GM18868 (cell line): ENCODE data around the gene ACOT11.

ENCODE experiments used
- ATAC-seq: cut with Tn5 transposase; IDR thresholded peaks from one replicate; pipeline ENCODE4 v1.9.1; 2021; ENCODE audit warnings: mild to moderate bottlenecking, moderate library complexity; ENCODE audit not compliant: unreplicated experiment

Gene ACOT11

DNA sequence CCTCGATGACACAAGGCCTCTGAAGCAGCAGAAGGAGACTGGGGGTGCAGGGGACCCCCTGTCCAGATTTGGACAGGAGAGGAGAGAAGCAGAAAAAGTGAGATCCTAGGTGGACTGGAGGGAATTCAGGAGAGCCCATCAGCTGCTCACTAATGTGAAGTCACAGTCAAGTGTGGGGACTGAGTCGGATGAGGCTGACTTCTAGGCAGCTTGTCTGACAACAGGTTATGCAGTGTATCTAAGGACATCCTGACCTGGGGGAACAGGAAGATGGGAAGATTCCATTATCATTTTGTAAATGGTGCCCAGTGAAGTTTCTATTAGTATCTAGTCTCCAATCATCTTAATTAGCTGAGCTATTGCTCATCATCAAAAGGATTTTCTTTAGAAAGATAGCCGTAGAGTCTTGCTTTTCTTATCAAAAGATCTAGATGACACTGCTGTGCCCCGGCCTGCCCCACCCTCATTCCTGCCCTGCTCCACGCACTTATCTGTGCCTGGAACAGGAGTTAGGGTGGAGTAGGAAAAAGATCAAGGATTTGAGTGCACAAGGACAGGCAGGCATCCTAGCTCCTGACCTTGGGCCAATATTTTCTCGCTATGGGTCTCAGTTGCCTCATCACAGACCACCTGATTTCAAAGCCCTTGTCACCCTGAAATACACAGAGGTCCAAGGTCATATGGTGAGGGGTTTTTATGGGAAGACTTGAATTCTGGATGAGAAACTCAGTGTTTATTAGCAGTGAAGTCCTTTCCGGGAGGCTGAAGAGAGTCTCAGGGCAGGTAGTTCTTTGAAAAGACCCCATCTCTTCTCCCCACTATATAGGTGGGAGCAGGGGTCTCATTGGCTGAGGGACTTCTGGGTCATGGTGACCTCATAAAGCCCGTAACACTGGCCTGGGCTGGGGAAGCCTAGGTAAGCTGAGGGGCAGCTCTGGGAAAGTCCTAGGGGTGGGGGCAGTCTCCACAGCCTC, 93.1 kb downstream of the ACOT11 start, which contains the start of gene MROH7:
MROH7 (plus strand) TSS at position 924 of the 974 bp plus-strand sequence. CDS start 11,141 bp downstream, outside the sequence.
- ATAC-seq = no peak

DNA sequence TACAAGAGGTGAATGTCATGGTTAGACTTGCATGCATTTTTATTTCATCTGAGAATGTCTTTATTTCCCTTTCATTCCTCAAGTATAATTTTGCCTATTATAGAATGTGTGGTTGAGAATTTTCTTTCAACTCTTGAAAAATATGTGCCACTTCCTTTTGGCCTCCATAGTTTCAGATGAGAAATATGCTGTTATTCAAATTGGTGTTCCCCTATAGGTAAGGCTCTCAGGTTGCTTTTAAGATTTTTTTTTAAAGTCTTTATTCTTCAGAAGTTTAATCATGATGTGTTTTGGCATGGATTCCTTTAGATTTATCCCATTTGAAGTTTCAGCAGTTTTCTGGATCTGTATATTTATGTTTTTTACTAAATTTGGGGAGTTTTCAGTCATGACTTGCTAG, 95.7 kb downstream of the ACOT11 start:
- ATAC-seq = no peak

DNA sequence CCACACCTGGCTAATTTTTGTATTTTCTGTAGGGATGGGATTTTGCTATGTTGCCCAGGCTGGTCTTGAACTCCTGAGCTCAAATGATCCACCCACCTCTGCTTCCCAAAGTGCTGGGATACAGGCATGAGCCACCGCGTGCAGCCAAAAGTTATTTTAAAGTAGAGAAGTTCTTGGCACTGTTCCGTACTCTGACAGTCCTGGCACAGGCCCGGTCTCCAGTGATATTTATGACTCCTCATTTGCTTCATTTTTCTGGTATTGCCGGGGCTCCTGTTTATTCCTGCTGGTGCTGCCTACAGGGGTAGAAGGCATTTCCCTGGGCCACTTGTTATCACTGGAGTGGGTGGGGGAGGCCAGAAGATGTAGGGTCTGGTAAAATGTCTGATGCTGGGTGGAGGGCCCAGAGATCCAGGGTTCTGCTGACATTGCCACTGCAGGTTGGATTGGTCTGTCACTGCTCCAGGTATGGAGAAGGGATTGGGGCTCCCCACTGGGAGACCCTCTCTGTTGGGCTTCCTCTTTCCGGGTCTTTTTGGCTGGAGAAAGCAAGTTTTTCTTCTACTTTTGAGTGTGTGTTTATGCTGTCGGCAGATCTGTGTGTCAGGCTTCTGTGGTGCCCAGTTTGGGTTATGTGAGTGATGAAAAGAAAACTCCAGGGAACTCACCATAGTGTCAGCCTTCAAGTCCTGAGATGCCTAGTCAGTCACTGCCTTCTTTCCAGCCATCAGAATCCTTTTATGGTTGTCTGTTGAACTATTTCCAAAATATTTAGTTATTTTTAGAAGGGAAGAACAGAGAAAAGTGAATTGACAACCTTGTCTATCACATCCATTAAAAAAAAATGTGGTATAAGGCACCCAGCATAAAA, 98.0 kb downstream of the ACOT11 start:
- ATAC-seq = no peak

- no peak for ATAC-seq
Measured at GRCh38 chr1:54649130-54649898, 101.3 kb downstream of the ACOT11 start.

DNA sequence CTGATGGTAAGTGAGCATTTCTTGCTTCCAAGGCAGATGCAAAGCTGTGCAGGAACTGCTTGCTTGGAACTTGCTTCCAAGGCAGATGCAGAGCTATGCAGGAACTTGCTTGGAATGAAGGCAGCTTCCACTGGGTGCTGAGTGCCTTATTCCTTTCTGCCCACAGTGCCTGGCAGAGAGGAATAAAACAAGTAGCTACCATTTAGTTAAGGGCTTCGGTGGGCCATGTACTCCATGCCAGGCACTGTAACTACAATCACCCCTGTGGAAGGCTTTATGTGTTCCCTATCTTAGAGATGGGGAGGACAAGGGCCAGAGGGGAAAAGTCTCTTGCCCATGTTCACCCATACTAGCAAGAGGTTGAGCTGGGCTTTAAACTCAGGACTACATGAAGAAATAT, 101.9 kb downstream of the ACOT11 start:
- ATAC-seq = no peak

GRCh38 chr1:54650417-54650816, 102.4 kb downstream of the ACOT11 start:
- ATAC-seq = no peak

GRCh38 chr1:54651608-54652007, 103.6 kb downstream of the ACOT11 start:
- no peak for ATAC-seq

- ATAC-seq = no peak
Measured at GRCh38 chr1:54652168-54652567, 104.1 kb downstream of the ACOT11 start.

DNA sequence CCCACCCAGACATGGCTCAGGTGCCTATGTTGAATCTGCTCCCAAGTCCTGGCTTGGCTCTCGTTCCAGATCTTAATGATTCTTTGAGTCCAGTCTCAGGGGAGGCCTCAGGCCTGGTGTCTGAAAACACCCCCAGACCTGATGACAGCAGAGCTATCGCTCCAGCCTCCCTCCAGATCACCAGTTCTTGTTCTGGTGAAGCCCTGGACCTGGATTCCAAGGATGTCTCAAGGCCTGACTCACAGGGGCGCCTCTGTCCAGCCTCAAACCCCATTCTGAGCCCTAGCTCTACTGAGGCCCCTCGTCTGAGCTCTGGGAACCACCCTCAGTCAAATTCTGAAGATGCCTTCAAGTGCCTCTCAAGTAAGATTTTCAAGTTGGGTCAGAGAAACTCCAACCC, 105.0 kb downstream of the ACOT11 start:
- ATAC-seq = no peak

- no peak for ATAC-seq
Measured at GRCh38 chr1:54658164-54658913, 110.3 kb downstream of the ACOT11 start.
